Mesenteric fat pad (tissue), 1 donor: ENCODE results near the gene SEPTIN5. TPM values are rescaled to one million over a fixed set of nuclear protein-coding genes. Genes with fewer than 3 reads are reported as not detected.

Experiments used
- DNase-seq: peaks from one replicate; pipeline ENCODE4 v3.0.0-alpha.2; 2020; ENCODE audit warnings: low spot score
- total RNA-seq: library from RNA; stranded (reverse); fragmentation: NEBNext Ultra II Directional; extraction: Animal tissue kit (Norgen Biotek cat#: 25700); gene quantifications from one replicate; pipeline ENCODE4 v1.2.1, GENCODE V29; 2021
- donor health status: DM: yes; HTN: yes; CAD: no.

Gene SEPTIN5
- total RNA-seq, 1 donor from 2014 or later = 7.0 TPM

DNA sequence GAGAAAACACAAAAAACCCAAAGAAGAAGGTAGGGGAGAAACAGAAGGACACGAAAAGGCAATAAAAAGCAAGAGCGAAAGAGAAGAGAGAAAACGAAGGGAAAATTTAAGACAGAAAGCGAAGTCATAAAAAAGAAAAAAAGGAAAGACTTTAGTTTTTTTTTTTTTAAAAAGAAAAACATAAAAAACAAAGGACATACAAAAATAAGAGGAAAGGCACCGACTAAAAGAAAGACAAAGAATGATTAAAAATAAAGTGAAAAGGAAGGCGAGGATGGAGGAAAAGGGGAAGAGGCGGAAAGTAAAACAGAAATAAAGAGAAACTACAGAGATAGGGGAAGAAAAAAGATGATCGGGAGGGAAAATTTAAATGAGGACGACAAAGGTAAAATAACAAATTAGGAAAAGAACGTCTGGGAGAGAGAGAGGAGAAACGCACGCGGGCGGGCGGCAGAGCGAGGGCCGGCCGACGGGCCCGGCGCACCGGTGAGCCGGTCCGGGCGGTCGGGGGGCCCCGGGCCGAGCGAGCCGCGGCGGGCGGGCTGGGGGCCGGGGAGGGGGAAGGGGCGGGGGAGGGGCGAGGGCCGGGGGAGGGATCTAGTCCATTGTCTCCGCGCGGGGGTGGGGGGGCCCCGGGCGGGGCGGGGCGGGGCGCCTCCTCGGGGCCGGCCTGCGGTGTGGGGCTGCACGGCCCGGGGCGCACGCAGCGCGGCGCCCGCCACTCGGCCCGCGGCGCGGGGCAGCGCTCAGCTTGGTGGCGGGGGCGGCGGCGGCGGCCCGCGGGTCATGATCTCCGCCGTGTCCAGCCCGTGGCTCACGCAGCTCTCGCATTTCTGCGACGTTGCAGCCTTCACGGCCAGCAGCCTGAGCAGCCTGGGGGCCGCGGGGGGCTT is 46.0 kb downstream of the SEPTIN5 start, which contains the start of gene TBX1:
Gene TBX1, plus strand, starts transcription at position 721 of the 893 bp plus-strand sequence. Its CDS starts 66 bp downstream, at position 787.
- no peak for DNase-seq

GRCh38 chr22:19760951-19761724 is 46.8 kb downstream of the SEPTIN5 start:
- no peak for DNase-seq

DNA sequence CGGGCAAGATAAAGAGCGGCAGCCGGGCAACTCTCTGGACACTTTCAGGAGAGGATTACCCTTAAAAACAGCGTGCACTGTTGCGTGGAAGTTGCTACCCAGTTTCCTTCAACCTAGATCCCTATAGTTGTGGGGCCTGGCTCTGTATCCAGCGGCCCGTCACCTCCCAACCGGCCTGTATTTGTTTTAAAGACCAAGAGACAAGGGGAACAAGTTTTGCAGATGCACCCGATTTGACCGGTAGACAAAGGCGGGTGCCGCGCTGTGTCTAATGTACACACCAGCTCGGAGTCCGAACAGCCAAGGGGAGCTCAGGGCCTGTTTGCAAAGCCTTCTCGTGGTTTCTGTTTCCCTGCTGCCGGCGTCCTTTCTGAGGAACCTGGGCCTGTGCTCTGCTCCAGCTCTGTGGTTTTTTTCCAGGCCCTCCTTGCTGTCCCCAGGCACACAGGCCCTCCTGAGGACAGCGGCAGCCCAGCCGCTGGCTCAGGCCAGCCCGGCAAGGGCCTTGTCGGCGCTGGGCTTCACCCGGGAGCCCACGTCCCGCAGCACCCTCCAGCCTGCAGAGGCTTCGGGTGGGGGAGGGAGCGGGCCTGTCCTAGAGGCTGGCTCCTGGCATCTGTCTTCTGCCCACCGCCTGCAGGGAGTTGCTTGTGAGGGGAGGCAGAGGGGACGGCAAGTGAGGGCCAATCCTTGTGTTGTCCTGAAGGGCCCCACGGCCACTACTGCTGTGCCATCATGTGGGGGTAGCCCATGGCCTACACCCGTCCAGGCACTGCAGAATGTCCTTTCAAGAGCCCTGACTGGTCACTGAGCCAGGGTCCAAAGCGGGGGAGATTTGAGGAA is 47.6 kb downstream of the SEPTIN5 start:
- no peak for DNase-seq

GRCh38 chr22:19762568-19763457 is 48.5 kb downstream of the SEPTIN5 start:
- DNase-seq = no peak

DNA sequence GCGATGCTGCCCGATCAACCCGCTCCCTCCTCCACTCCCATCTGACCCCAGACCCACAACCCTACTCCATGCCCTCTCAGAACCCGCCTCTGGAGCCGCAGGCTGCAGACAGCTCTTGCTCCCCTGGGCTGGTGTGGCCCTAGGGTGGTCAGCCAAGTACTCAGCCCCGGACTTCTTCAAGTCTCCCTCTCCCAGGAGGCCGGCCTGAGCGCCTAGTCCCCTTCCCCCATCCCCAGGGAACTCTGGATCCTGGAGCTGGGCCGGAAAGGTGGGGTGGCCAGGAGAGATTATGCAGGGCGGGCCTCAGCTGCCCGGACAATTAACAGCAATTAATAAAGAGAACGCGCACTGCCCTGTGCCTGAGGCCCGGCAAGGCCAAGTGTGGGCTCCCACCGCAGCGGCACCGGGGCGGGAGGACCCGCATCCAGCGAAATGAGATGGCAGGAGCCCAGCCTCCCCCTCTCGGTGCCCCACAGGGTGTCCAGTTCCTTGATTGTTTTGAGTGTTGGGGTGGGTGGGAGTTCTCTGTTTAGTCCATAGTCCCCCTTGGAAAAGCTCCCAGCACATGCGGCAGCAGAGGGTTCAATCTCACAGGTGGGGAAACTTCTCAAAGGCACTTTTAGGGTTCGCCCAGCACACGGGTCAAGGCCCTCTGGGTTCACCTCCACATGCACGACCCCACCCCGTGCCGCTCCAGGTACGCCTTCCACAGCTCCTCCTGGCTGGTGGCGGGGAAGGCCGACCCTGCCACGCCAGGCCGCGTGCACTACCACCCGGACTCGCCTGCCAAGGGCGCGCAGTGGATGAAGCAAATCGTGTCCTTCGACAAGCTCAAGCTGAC is 49.4 kb downstream of the SEPTIN5 start:
- DNase-seq = no peak

DNA sequence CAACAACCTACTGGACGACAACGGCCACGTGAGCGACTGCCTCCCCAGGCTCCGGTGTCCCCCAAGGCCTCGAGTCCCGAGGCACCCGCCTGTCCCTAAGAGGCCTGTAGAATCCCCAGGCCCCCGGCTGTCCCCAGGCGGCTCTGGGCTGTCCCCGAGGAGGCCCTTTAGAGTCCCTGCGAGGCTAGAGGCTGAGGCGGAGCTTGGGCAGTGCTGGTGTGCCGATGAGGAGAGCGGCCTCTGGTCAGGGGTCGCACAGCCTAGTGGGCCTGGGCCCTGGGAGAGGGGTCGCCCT is 49.9 kb downstream of the SEPTIN5 start:
- no peak for DNase-seq

- DNase-seq = no peak
Measured at GRCh38 chr22:19764636-19765476, 50.6 kb downstream of the SEPTIN5 start.

GRCh38 chr22:19765477-19766239 is 51.4 kb downstream of the SEPTIN5 start:
- DNase-seq = no peak

DNA sequence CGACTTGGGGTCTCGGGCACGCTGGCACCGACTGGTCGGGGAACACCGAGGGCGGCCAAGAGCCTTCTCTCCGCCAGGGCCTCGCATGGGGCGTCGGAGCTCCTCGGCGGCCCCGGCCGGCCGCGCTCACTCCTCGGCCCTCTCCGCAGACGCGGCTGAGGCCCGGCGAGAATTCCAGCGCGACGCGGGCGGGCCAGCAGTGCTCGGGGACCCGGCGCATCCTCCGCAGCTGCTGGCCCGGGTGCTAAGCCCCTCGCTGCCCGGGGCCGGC is 51.9 kb downstream of the SEPTIN5 start:
- no peak for DNase-seq

GRCh38 chr22:19766511-19767426 is 52.5 kb downstream of the SEPTIN5 start:
- DNase-seq = no peak

DNA sequence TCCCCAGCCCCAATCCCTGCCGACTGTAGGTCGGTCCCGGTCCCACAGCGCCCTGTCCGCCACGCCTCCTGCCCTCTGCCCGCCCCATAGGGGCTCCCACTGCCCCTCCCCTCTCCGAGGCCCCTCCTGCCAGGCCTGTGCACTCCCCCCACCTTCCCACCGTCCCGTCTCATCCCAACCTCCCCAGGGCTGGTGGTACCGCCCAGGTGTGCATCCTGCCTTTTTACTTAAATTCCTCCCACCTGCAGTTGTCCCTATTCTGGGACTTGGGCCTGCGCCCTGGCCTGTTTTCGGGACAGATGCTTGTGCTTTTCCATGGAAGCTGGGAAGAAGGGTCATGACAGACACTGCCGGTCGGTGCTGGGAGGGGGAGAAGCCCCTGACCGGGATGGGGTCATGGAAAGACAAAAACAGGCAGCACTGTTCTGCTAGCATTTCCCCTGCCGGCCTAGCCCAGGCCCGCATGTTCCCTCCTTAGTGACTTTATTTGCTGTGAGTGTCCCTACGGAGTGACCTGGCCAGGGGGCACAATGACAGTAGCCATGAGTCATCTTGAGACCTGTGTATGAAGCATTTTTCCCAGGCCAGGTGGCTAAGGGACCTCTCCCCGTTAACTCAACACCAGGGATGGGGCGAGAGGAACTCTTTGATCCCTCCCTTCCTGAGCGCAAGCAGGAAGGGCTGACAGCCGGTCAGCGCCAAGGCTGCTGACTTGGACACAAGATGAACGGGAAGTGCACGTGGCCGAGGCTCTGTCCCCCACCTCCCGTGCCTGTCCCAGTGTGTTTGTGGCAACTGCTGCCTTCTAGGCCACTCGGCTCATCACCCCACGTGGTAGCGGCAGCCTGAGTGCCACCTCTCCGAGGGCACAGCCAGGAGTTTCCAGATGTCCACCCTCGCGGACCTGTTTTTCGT is 53.4 kb downstream of the SEPTIN5 start:
- no peak for DNase-seq

- DNase-seq = no peak
Measured at GRCh38 chr22:19769393-19769715, 55.1 kb downstream of the SEPTIN5 start.

DNA sequence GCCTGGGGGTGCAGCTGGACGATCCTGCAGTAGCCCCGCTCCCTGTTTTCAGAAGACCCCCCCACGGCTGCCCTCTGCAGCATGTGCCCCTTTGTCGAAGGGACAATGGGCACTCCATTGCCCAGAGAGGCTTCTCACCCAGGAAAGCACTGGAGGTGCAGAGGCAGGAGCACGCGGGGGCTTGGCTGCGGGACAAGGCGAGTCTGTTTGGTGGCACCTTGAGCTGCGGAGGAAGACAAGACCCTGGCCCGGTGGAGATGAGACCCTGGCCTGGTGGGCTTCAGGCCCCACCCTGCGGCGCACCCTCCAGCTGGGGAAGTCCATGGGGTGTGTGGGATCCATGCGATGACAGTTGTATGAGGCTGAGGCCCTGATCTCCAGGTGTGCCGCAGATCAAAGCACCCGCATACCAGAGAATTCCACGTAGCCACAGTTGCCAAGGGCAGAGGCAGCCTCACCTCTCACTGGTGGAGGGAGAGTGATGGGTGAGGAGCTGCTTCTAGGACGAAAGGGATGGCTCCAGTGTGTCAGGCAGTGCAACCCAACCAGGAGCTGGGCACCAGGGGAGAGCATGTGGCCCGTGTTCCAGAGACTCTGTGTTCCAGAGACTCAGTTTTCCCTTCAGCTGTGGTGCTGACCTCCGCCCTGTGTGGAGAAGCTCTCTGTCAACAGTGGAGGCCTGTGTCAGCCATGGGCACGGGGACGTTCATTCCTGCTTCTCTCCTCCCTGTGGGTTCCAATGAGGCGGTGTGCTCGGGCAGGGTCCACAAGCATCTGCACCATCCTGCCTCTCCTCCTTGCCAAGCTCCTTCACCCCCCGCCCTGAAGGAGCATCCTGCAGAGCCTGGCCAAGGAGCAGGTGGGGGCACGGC is 56.3 kb downstream of the SEPTIN5 start:
- no peak for DNase-seq

- DNase-seq = no peak
Measured at GRCh38 chr22:19772422-19772672, 58.0 kb downstream of the SEPTIN5 start.
